Endothelial cell (in vitro differentiated cells): ENCODE measurements around the gene SSNA1. TPM values are rescaled to one million over a fixed set of nuclear protein-coding genes. Genes with fewer than 3 reads are reported as not detected.

ENCODE experiments used
- DNase-seq: peaks from one replicate; pipeline ENCODE4 v3.0.0; 2021; ENCODE audit warnings: low spot score
- H3K27ac Mint-ChIP-seq: one replicate; pipeline ENCODE4 v1.8.0; 2021; ENCODE audit warnings: mixed read lengths, inconsistent platforms; ENCODE audit not compliant: unreplicated experiment
- H3K27me3 Mint-ChIP-seq: one replicate; pipeline ENCODE4 v1.8.0; 2021; ENCODE audit warnings: mild to moderate bottlenecking, moderate library complexity, mixed read lengths, inconsistent platforms; ENCODE audit not compliant: unreplicated experiment
- H3K36me3 Mint-ChIP-seq: one replicate; pipeline ENCODE4 v1.8.0; 2021; ENCODE audit warnings: mild to moderate bottlenecking, low read depth, mixed read lengths, inconsistent platforms; ENCODE audit not compliant: unreplicated experiment
- H3K4me1 Mint-ChIP-seq: one replicate; pipeline ENCODE4 v1.8.0; 2021; ENCODE audit warnings: mild to moderate bottlenecking, mixed read lengths, inconsistent platforms; ENCODE audit not compliant: unreplicated experiment
- H3K4me3 Mint-ChIP-seq: one replicate; pipeline ENCODE4 v1.8.0; 2021; ENCODE audit warnings: mild to moderate bottlenecking, mixed read lengths, inconsistent platforms; ENCODE audit not compliant: unreplicated experiment
- H3K9me3 Mint-ChIP-seq: one replicate; pipeline ENCODE4 v1.8.0; 2021; ENCODE audit warnings: mixed read lengths, inconsistent platforms; ENCODE audit not compliant: unreplicated experiment
- CTCF ChIP-seq: fragments of 200-600 bp; sonication (generic); IDR thresholded peaks from one replicate; pipeline ENCODE4 v1.5.0; 2021; ENCODE audit warnings: antibody characterized with exemption; ENCODE audit not compliant: unreplicated experiment
- total RNA-seq: library from RNA; stranded (reverse); fragmentation: NEBNext Ultra II Directional; extraction: Animal tissue kit (Norgen Biotek cat#: 25700); gene quantifications from one replicate; pipeline ENCODE4 v1.2.1, GENCODE V29; 2021; ENCODE audit not compliant: unreplicated experiment

SSNA1 gene
- total RNA-seq, 1 donor from 2014 or later, result 53.8 TPM

GRCh38 chr9:137168904-137169856 is 19.3 kb upstream of the SSNA1 start:
- H3K4me1 Mint-ChIP-seq, result no peaks in the 10 kb centered on the region
- H3K9me3 Mint-ChIP-seq, result no peaks in the 10 kb centered on the region
- DNase-seq, result peak; percentile 34
- H3K27me3 Mint-ChIP-seq, result peaks cover 16% of the 10 kb centered on the region
- no peak overlapping the region for H3K27ac Mint-ChIP-seq
- no peaks in the 10 kb centered on the region for H3K36me3 Mint-ChIP-seq
- TF ChIP-seq CTCF, result no peak
- H3K4me3 Mint-ChIP-seq, result no peak overlapping the region

GRCh38 chr9:137169896-137170358 is 18.5 kb upstream of the SSNA1 start, which contains the start of gene LRRC26:
LRRC26 (minus strand) TSS chr9:137170051; CDS start chr9:137169943, 108 bp downstream.
- Mint-ChIP-seq H3K27ac (no peak within 1 kb of the TSS), H3K27me3 (peaks cover 14% of the 10 kb centered on the region), H3K4me3 (no peak within 1 kb of the TSS), H3K36me3 (no peaks in the 10 kb centered on the region), H3K4me1 (no peaks in the 10 kb centered on the region), H3K9me3 (no peaks in the 10 kb centered on the region)
- TF ChIP-seq CTCF, result no peak
- DNase-seq, result no peak

DNA sequence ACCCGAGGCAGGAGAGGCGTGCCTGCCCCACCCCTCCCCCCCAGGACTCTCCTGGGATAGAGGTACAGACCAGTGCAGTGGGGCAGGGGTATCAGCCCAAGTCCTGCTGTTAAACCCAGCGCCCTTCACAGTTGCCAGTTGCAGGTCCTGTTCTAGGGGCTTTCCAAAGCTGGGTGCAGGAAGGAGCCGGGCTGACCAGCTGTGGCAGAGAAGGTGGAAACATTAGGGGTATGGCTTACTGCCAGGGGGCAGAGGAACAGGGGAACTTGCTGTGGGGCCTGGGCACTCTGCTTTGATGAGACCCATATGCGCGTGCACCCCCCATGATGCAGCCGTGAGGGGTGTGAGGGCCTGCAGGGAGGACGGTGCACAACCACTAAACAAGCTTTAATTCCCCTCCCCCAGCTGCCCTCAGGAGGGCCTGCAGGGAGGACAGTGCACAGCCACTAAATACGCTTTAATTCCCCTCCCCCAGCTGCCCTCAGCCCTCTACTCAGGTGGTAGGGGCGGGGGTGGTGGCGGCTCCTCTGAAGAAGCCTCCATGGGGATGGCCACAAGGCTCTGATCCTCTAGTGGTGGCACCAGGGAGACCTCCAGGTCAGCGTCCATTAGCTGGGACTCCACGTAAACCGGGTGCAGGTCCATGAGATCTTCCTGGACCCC is 17.9 kb upstream of the SSNA1 start:
- Mint-ChIP-seq H3K27me3 (peaks cover 12% of the 10 kb centered on the region), H3K9me3 (no peaks in the 10 kb centered on the region), H3K4me3 (no peak overlapping the region), H3K36me3 (no peaks in the 10 kb centered on the region), H3K4me1 (no peaks in the 10 kb centered on the region), H3K27ac (no peak overlapping the region)
- DNase-seq, result no peak
- no peak for TF ChIP-seq CTCF

DNA sequence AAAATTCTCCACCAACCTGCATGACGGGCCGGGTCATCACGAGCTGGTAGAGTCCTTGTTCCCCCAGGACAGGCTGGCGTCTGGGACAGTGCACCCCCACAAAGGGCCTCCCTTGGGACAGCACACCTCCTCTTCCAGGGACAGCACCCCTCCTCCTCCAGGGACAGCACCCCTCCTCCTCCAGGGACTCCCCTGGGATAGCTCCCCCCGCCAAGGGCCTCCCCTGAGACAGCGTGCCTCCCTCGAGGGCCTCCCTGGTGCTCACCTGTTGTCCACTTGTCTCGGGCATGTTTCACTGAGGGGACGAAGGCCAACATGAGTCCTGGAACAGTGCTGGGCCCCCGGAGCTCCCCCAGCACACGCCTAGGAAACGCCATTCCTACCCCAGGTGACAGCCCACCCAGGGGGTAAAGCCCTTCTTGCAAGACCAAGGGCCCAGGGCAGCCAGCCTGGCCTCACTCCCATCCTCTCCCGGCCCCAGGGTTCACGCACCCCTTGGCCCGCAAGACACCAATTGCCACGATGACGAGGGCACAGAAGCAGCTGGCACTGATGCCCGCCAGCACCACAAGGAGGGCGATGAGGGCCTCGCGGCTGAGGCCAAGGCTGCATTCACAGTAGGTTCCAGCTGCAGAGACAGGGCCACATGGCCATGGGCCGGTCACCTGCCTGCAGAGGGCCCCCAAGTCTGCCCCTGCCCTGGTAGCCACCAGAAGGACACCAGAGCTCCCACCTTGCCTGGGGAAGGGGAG is 17.2 kb upstream of the SSNA1 start:
- no peaks in the 10 kb centered on the region for H3K4me1 Mint-ChIP-seq
- no peak for DNase-seq
- H3K27ac Mint-ChIP-seq, result no peak overlapping the region
- no peaks in the 10 kb centered on the region for H3K9me3 Mint-ChIP-seq
- no peak overlapping the region for H3K4me3 Mint-ChIP-seq
- peaks cover 15% of the 10 kb centered on the region for H3K27me3 Mint-ChIP-seq
- TF ChIP-seq CTCF, result no peak
- no peaks in the 10 kb centered on the region for H3K36me3 Mint-ChIP-seq
